ENCODE measurements around the gene CYSTM1. TPM values are rescaled to one million over a fixed set of nuclear protein-coding genes. Genes with fewer than 3 reads are reported as not detected.

Gene CYSTM1
- total and polyA plus RNA-seq, 7 experiments from 2014 or later: 1.6 to 11.1 (median 3.5) TPM

DNA sequence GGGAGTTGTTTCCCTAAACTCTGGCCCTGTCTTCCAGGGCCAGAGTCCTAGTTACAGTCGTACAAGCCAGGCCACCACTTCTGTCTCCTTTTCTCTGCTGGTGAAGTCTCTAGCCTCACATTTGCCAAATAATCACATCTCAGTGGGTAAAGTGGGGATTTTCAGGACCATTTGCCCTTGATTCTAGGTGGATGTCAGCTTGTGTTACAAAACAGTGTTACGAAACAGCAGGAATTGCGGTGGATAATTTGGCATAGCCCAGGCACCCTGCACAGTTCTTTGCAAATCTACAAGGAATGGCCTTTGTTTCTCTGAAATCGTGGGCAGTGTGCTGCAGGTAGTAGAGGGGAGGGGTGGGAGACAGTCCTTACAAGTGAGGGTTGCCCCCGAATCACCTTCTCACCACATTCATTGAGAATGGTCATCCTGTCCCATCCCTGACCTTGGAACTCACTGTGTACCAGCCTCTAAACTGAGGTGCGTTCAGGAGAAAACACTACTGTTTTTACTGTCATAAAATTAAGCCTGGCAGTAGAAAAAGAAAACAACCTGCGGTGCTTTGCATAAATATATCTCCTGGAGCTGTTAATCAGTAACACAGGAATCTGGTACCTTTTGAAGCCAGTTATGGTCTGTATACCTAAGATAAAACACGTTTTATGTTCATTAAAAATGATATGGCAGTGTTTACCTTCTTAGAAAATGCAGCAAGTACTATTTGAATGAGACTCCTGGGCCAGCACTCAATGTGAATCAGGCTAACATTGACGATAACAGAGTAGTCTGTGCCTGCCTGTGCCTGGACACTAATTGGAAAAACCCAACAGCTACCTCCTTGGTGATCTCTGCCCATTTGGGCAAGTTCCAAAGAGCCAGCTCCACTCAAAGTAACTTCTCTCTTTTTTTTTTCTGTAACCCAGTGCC is 44.3 kb downstream of the CYSTM1 start:
- peaks cover 0 to 27% (median 0%) of the 10 kb centered on the region in 7 donors for H3K4me1 Mint-ChIP-seq
- H3K27ac Mint-ChIP-seq: no peak overlapping the region
- intact Hi-C loops (cut with micrococcal nuclease): no loop called here
- CTCF ChIA-PET: no interaction called here
- Histone ChIP-seq H3K4me3 (ENCODE audit: low read length) (no peak overlapping the region), H3K9me3 (ENCODE audit: control insufficient read depth in 2 of 3, low read length in 3 of 3) (no peaks in the 10 kb centered on the region), H3K27ac (ENCODE audit: low read depth, low read length) (no peak overlapping the region), H3K4me1 (ENCODE audit: control insufficient read depth in 2 of 2, insufficient read depth in 2 of 2, low read length in 2 of 2) (no peaks in the 10 kb centered on the region), H3K27me3 (ENCODE audit: control insufficient read depth in 2 of 2, insufficient read depth in 2 of 2, low read length in 2 of 2) (no peaks in the 10 kb centered on the region), H3K36me3 (ENCODE audit: control insufficient read depth in 2 of 3, insufficient read depth in 3 of 3, low read length in 3 of 3) (no peaks in the 10 kb centered on the region)
- no peaks in the 10 kb centered on the region for H3K27me3 Mint-ChIP-seq
- ATAC-seq (no peak), DNase-seq (no peak)
- no peaks in the 10 kb centered on the region for H3K36me3 Mint-ChIP-seq
- POLR2A ChIA-PET: no interaction called here
- H3K4me3 Mint-ChIP-seq: no peak overlapping the region
- no peaks in the 10 kb centered on the region for H3K9me3 Mint-ChIP-seq

DNA sequence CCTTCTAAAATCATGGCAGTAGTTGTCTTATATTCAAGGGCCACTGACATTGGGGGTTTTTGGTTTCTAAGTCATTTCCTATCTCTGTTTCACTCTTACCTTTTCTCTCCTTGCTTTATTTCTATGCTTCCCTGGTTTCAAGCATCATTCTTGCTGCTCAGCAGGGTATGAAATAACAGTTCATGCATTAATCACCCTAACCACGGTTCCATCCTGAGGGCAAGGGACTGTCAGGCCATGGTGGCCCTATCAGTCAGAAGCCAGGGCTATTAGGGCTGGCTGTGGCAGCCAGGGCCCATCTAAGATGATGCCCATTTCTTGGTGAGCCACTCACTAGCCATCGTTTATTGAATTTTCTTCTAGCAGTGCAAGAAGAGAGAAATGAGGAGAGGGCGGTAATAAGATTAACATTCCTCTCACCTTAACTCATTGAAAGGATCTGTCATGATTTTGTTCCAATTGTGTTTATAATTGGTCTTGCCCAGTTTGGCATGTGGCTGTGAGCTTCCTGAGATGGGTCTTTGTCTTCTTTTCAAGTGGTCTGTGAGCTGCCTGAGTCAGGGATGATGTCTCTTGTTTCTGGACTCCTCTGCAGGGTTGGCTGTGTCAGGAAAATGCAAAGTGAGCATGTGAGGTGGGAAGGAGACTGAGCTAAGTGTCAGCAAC is 45.2 kb downstream of the CYSTM1 start:
- H3K36me3 Mint-ChIP-seq: no peaks in the 10 kb centered on the region
- H3K27me3 Mint-ChIP-seq: no peaks in the 10 kb centered on the region
- ChIA-PET CTCF (no interaction called here), POLR2A (no interaction called here)
- Histone ChIP-seq H3K4me3 (ENCODE audit: low read length) (no peak overlapping the region), H3K36me3 (ENCODE audit: control insufficient read depth in 2 of 3, insufficient read depth in 3 of 3, low read length in 3 of 3) (no peaks in the 10 kb centered on the region), H3K9me3 (ENCODE audit: control insufficient read depth in 2 of 3, low read length in 3 of 3) (no peaks in the 10 kb centered on the region), H3K27ac (ENCODE audit: low read depth, low read length) (no peak overlapping the region), H3K27me3 (ENCODE audit: control insufficient read depth in 2 of 2, insufficient read depth in 2 of 2, low read length in 2 of 2) (no peaks in the 10 kb centered on the region), H3K4me1 (ENCODE audit: control insufficient read depth in 2 of 2, insufficient read depth in 2 of 2, low read length in 2 of 2) (no peaks in the 10 kb centered on the region)
- H3K4me3 Mint-ChIP-seq: no peak overlapping the region
- H3K9me3 Mint-ChIP-seq: no peaks in the 10 kb centered on the region
- H3K27ac Mint-ChIP-seq: peak overlapping the region in 1 of 9 donors; percentile 11
- DNase-seq (no peak), ATAC-seq (no peak)
- intact Hi-C loops (cut with micrococcal nuclease): no loop called here
- H3K4me1 Mint-ChIP-seq: peaks cover 0 to 25% (median 0%) of the 10 kb centered on the region in 7 donors

DNA sequence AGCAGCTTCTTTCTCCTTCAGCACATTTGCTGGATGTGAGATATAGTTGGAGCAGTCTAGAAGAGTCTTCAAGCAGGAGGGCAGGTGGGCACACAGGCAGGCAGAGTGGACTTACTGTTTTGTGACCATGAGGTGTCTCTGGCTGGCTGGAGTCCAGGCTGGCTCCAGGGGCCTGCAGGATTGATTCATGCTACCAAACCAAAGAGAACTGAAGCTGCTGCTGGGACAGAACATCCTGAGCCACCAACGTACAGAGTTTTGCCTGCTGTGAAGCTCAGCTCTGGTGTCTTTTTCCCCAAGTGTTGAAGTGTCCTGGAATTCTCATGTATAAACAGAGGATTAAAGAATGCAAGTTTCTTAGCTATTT is 45.7 kb downstream of the CYSTM1 start:
- H3K27me3 ChIP-seq (ENCODE audit: control insufficient read depth in 2 of 2, insufficient read depth in 2 of 2, low read length in 2 of 2): no peaks in the 10 kb centered on the region
- H3K4me1 ChIP-seq (ENCODE audit: control insufficient read depth in 2 of 2, insufficient read depth in 2 of 2, low read length in 2 of 2): no peaks in the 10 kb centered on the region
- H3K27ac ChIP-seq (ENCODE audit: low read depth, low read length): no peak overlapping the region
- H3K9me3 Mint-ChIP-seq: no peaks in the 10 kb centered on the region
- ChIA-PET POLR2A (no interaction called here), CTCF (no interaction called here)
- H3K36me3 Mint-ChIP-seq: no peaks in the 10 kb centered on the region
- intact Hi-C loops (cut with micrococcal nuclease): no loop called here
- H3K27ac Mint-ChIP-seq: no peak overlapping the region
- H3K4me3 Mint-ChIP-seq: no peak overlapping the region
- no peak overlapping the region for H3K4me3 ChIP-seq (ENCODE audit: low read length)
- no peaks in the 10 kb centered on the region for H3K9me3 ChIP-seq (ENCODE audit: control insufficient read depth in 2 of 3, low read length in 3 of 3)
- ATAC-seq (no peak), DNase-seq (no peak)
- peaks cover 0 to 23% (median 0%) of the 10 kb centered on the region in 7 donors for H3K4me1 Mint-ChIP-seq
- H3K27me3 Mint-ChIP-seq: no peaks in the 10 kb centered on the region
- no peaks in the 10 kb centered on the region for H3K36me3 ChIP-seq (ENCODE audit: control insufficient read depth in 2 of 3, insufficient read depth in 3 of 3, low read length in 3 of 3)

DNA sequence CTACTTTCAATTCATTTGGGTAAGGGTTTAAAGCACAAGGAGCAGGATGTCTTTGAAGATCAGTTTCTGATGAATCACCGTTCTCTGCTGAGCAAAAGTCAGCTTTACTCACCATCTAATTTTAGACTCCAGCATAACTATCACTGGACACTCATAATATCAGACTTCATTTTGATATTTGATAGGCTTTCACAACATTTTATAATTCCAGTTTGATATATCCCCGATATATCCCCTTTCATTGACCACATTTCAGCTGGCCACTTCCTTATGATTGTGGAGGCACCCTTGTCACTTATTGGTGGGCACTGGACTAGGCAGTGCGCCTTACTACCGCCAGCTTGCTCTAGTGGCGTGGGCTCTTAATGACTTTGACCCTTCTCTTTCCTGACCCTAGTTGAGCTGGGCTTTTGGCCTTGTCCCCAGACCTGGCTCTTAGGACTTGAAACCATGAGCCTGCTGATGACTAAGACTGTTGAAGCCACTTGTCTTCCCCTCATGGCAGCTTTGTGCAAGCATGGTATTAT is 46.8 kb downstream of the CYSTM1 start:
- H3K27ac ChIP-seq (ENCODE audit: low read depth, low read length): no peak overlapping the region
- H3K27me3 ChIP-seq (ENCODE audit: control insufficient read depth in 2 of 2, insufficient read depth in 2 of 2, low read length in 2 of 2): no peaks in the 10 kb centered on the region
- H3K4me1 ChIP-seq (ENCODE audit: control insufficient read depth in 2 of 2, insufficient read depth in 2 of 2, low read length in 2 of 2): no peaks in the 10 kb centered on the region
- no peak overlapping the region for H3K4me3 Mint-ChIP-seq
- peaks cover 0 to 2% (median 0%) of the 10 kb centered on the region in 5 donors for H3K27me3 Mint-ChIP-seq
- no peaks in the 10 kb centered on the region for H3K9me3 Mint-ChIP-seq
- ATAC-seq (peak; percentile 41), DNase-seq (no peak)
- CTCF ChIA-PET: no interaction called here
- H3K36me3 ChIP-seq (ENCODE audit: control insufficient read depth in 2 of 3, insufficient read depth in 3 of 3, low read length in 3 of 3): no peaks in the 10 kb centered on the region
- intact Hi-C loops (cut with micrococcal nuclease): no loop called here
- H3K4me1 Mint-ChIP-seq: peaks cover 0 to 23% (median 0%) of the 10 kb centered on the region in 7 donors
- no peaks in the 10 kb centered on the region for H3K36me3 Mint-ChIP-seq
- POLR2A ChIA-PET: no interaction called here
- H3K27ac Mint-ChIP-seq: no peak overlapping the region
- no peaks in the 10 kb centered on the region for H3K9me3 ChIP-seq (ENCODE audit: control insufficient read depth in 2 of 3, low read length in 3 of 3)
- no peak overlapping the region for H3K4me3 ChIP-seq (ENCODE audit: low read length)

DNA sequence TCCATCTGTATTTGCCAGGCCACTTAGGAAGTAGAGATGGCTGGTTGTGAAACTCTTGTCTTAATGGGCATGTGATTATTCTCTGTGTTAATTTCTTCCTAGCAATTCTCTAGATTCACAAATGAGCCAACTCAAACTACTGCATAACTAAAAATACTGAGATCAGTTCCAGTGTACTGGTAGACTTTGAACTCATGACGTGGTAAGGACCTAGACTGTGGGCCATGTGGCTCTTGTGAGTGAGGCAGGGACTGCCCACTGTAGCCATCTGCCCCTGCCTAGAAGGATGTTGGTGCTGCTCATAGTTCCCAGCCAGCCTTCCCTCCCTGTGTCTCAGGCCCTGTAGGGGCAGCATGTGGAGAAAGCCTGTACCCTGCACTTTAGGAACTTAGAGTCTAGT is 47.4 kb downstream of the CYSTM1 start:
- Histone ChIP-seq H3K9me3 (ENCODE audit: control insufficient read depth in 2 of 3, low read length in 3 of 3) (no peaks in the 10 kb centered on the region), H3K27me3 (ENCODE audit: control insufficient read depth in 2 of 2, insufficient read depth in 2 of 2, low read length in 2 of 2) (no peaks in the 10 kb centered on the region), H3K27ac (ENCODE audit: low read depth, low read length) (no peak overlapping the region), H3K4me1 (ENCODE audit: control insufficient read depth in 2 of 2, insufficient read depth in 2 of 2, low read length in 2 of 2) (no peaks in the 10 kb centered on the region), H3K4me3 (ENCODE audit: low read length) (no peak overlapping the region), H3K36me3 (ENCODE audit: control insufficient read depth in 2 of 3, insufficient read depth in 3 of 3, low read length in 3 of 3) (no peaks in the 10 kb centered on the region)
- H3K4me3 Mint-ChIP-seq: no peak overlapping the region
- H3K9me3 Mint-ChIP-seq: no peaks in the 10 kb centered on the region
- no peak overlapping the region for H3K27ac Mint-ChIP-seq
- H3K4me1 Mint-ChIP-seq: peaks cover 0 to 23% (median 0%) of the 10 kb centered on the region in 7 donors
- intact Hi-C loops (cut with micrococcal nuclease): no loop called here
- DNase-seq (no peak), ATAC-seq (no peak)
- peaks cover 0 to 4% (median 0%) of the 10 kb centered on the region in 5 donors for H3K27me3 Mint-ChIP-seq
- no peaks in the 10 kb centered on the region for H3K36me3 Mint-ChIP-seq
- POLR2A ChIA-PET: no interaction called here
- CTCF ChIA-PET: no interaction called here

DNA sequence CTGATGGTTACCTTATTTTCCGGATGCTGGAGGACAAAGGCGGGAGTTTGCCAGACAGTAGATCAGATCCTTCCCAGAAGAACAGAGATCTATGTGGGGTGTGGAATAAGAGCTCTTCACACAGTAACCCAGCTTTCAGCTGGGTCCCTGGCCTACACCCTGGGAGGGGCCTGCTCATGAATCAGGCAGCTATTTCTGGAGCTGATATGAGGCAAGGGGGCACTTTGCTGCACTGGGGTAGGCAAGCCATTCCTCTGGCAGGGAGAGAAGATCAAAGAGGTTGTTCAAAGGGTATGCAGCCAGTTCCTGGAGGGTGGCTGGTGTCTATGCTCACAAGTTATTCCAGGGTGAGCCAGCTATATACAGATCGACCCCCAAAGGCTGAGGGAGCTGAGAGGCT is 48.6 kb downstream of the CYSTM1 start:
- H3K4me1 ChIP-seq (ENCODE audit: control insufficient read depth in 2 of 2, insufficient read depth in 2 of 2, low read length in 2 of 2): no peaks in the 10 kb centered on the region
- H3K9me3 ChIP-seq (ENCODE audit: control insufficient read depth in 2 of 3, low read length in 3 of 3): no peaks in the 10 kb centered on the region
- Mint-ChIP-seq H3K4me1 (peaks cover 0 to 23% (median 0%) of the 10 kb centered on the region in 7 donors), H3K27ac (no peak overlapping the region), H3K4me3 (no peak overlapping the region), H3K9me3 (no peaks in the 10 kb centered on the region), H3K27me3 (peaks cover 0 to 4% (median 0%) of the 10 kb centered on the region in 5 donors), H3K36me3 (no peaks in the 10 kb centered on the region)
- CTCF ChIA-PET: no interaction called here
- no peak overlapping the region for H3K4me3 ChIP-seq (ENCODE audit: low read length)
- intact Hi-C loops (cut with micrococcal nuclease): no loop called here
- POLR2A ChIA-PET: no interaction called here
- H3K36me3 ChIP-seq (ENCODE audit: control insufficient read depth in 2 of 3, insufficient read depth in 3 of 3, low read length in 3 of 3): no peaks in the 10 kb centered on the region
- DNase-seq (no peak), ATAC-seq (no peak)
- H3K27me3 ChIP-seq (ENCODE audit: control insufficient read depth in 2 of 2, insufficient read depth in 2 of 2, low read length in 2 of 2): no peaks in the 10 kb centered on the region
- H3K27ac ChIP-seq (ENCODE audit: low read depth, low read length): no peak overlapping the region

Data from naive thymus-derived CD4-positive, alpha-beta T cell (primary cell).